Esophagus muscularis mucosa (tissue), 3 donors: ENCODE measurements around the gene PEX11A.

Experiments used
- CTCF ChIP-seq, 3 experiments: fragments of 200-600 bp in 2 of 3; fragments of 450-650 bp in 1 of 3; sonication (generic) in 2 of 3; IDR thresholded peaks; one replicate each; pipeline ENCODE4 v1.5.1; 2017 to 2019; ENCODE audit warnings: antibody characterized with exemption in 3 of 3, mild to moderate bottlenecking in 2 of 3, moderate library complexity in 1 of 3
- POLR2AphosphoS5 ChIP-seq, 2 donors: sonication (generic); formaldehyde crosslinking; IDR thresholded peaks; one replicate each; pipeline ENCODE4 v1.6.1; 2017; ENCODE audit warnings: antibody characterized with exemption in 2 of 2

GRCh38 chr15:89648106-89649012 lies 42.2 kb downstream of the PEX11A start:
- TF ChIP-seq POLR2AphosphoS5 (IDR thresholded peaks at IDR 0.05) (no peak), CTCF (IDR thresholded peaks at IDR 0.05) (no peak)
